Measurements from ENCODE around the gene SLC4A4. TPM values are rescaled to one million over a fixed set of nuclear protein-coding genes. Genes with fewer than 3 reads are reported as not detected.

The SLC4A4 gene
- total RNA-seq, 1 experiment from 2014 or later, result 1.1 TPM

- ChIA-PET CTCF (no interaction called here), POLR2A (no interaction called here)
- TF ChIP-seq JAZF1 (CRISPR knock-in tag; IDR thresholded peaks at IDR 0.05), result no peak
- no peak for TF ChIP-seq TEAD4 (CRISPR knock-in tag; IDR thresholded peaks at IDR 0.05)
- no peak for TF ChIP-seq IRF2 (CRISPR knock-in tag; IDR thresholded peaks at IDR 0.05; ENCODE audit: borderline replicate concordance, low read depth)
- no peak for TF ChIP-seq PRDM15 (CRISPR knock-in tag; IDR thresholded peaks at IDR 0.05)
- TF ChIP-seq ZSCAN18 (CRISPR knock-in tag; IDR thresholded peaks at IDR 0.05), result no peak
- no peaks in the 10 kb centered on the region for H3K27me3 Mint-ChIP-seq (ENCODE audit: low read depth)
- H3K9me3 Mint-ChIP-seq, result no peaks in the 10 kb centered on the region
- H3K36me3 Mint-ChIP-seq, result no peaks in the 10 kb centered on the region
- no peak overlapping the region for H3K4me3 Mint-ChIP-seq
- ATAC-seq, result no peak
- no peaks in the 10 kb centered on the region for H3K4me1 Mint-ChIP-seq
- DNase-seq (ENCODE audit: low spot score), result no peak
- no peak overlapping the region for H3K27ac Mint-ChIP-seq
Measured at GRCh38 chr4:71369536-71369935, 30.7 kb downstream of the SLC4A4 start.

- no peaks in the 10 kb centered on the region for H3K27me3 Mint-ChIP-seq (ENCODE audit: low read depth)
- DNase-seq (ENCODE audit: low spot score) (no peak), ATAC-seq (no peak)
- ChIA-PET CTCF (no interaction called here), POLR2A (no interaction called here)
- H3K36me3 Mint-ChIP-seq, result no peaks in the 10 kb centered on the region
- H3K4me1 Mint-ChIP-seq, result no peaks in the 10 kb centered on the region
- no peak overlapping the region for H3K4me3 Mint-ChIP-seq
- no peak overlapping the region for H3K27ac Mint-ChIP-seq
- TF ChIP-seq SP1 (CRISPR knock-in tag; conservative IDR thresholded peaks at IDR 0.05) (no peak), ATF6 (CRISPR knock-in tag; IDR thresholded peaks at IDR 0.05) (no peak), TEAD4 (CRISPR knock-in tag; IDR thresholded peaks at IDR 0.05) (no peak), CREM (CRISPR knock-in tag; IDR thresholded peaks at IDR 0.05) (no peak), ARID4B (CRISPR knock-in tag; IDR thresholded peaks at IDR 0.05; ENCODE audit: borderline replicate concordance) (no peak), E2F5 (CRISPR knock-in tag; IDR thresholded peaks at IDR 0.05) (no peak), FOXP4 (CRISPR knock-in tag; IDR thresholded peaks at IDR 0.05) (no peak)
- peaks cover 3% of the 10 kb centered on the region; the same call in 1 of the 2 replicates for H3K9me3 Mint-ChIP-seq
Measured at GRCh38 chr4:71375494-71375893, 36.7 kb downstream of the SLC4A4 start.
